A673 (cell line): Measurements from ENCODE around the gene AGTPBP1. TPM values are rescaled to one million over a fixed set of nuclear protein-coding genes. Genes with fewer than 3 reads are reported as not detected.

Source experiments
- BruUV-seq: library from RNA; stranded (reverse); fragments of 400-500 nt; replicated peaks from 2 replicates; lab custom pipeline; 2021; lab: Mats Ljungman, UMichigan
- CTCF ChIA-PET: fragments of 300-600 bp; sonication (Branson Sonifier 250); formaldehyde crosslinking; loops from one replicate; lab custom pipeline; 2022; ENCODE audit warnings: antibody characterized with exemption; lab: Charles Lee
- POLR2A ChIA-PET: fragments of 300-600 bp; sonication (Branson Sonifier 250); formaldehyde crosslinking; loops from one replicate; lab custom pipeline; 2022; ENCODE audit warnings: antibody characterized with exemption; ENCODE audit not compliant: low non-redundant PET; lab: Charles Lee
- DNase-seq: peaks from one replicate; pipeline ENCODE4 v3.0.0-alpha.2; 2015; ENCODE audit warnings: low spot score
- H3K27ac ChIP-seq: fragments of 200-600 bp; sonication (generic); 2 replicates; pipeline ENCODE4 v1.5.1; 2016; ENCODE audit warnings: mixed run types, low read depth, mild to moderate bottlenecking, mixed read lengths, antibody characterized with exemption, low read length; ENCODE audit not compliant: poor library complexity, severe bottlenecking
- H3K27me3 ChIP-seq: fragments of 200-600 bp; sonication (generic); replicated peaks from 2 replicates; pipeline ENCODE4 v1.6.1; 2017; ENCODE audit warnings: mixed run types, low read depth, mild to moderate bottlenecking, mixed read lengths, antibody characterized with exemption, low read length; ENCODE audit not compliant: insufficient read depth, poor library complexity
- H3K36me3 ChIP-seq: fragments of 200-600 bp; sonication (generic); 2 replicates; pipeline ENCODE4 v1.6.1; 2016; ENCODE audit warnings: mixed run types, mild to moderate bottlenecking, mixed read lengths, antibody characterized with exemption, low read length; ENCODE audit not compliant: insufficient read depth, poor library complexity, severe bottlenecking
- H3K4me1 ChIP-seq: fragments of 200-600 bp; sonication (generic); 2 replicates; pipeline ENCODE4 v1.6.1; 2017; ENCODE audit warnings: mixed run types, mild to moderate bottlenecking, mixed read lengths, antibody characterized with exemption, low read length; ENCODE audit not compliant: insufficient read depth, poor library complexity, severe bottlenecking
- H3K4me3 ChIP-seq: fragments of 200-600 bp; sonication (generic); 2 replicates; pipeline ENCODE4 v1.5.1; 2016; ENCODE audit warnings: low read depth, mixed run types, mild to moderate bottlenecking, mixed read lengths, low read length; ENCODE audit not compliant: poor library complexity, severe bottlenecking
- H3K9me3 ChIP-seq: fragments of 200-600 bp; sonication (generic); 2 replicates; pipeline ENCODE4 v1.6.1; 2016; ENCODE audit warnings: mixed run types, low read depth, mild to moderate bottlenecking, mixed read lengths, antibody characterized with exemption, low read length; ENCODE audit not compliant: poor library complexity, severe bottlenecking
- CTCF ChIP-seq: fragments of 300-800, 200-600 bp; sonication (generic); conservative IDR thresholded peaks from 2 replicates; pipeline ENCODE4 v1.5.1; 2017; ENCODE audit warnings: low read depth, mild to moderate bottlenecking, antibody characterized with exemption, low read length, moderate library complexity, mixed read lengths
- EZH2 ChIP-seq: fragments of 200-600 bp; sonication (generic); IDR thresholded peaks from 2 replicates; pipeline ENCODE4 v1.6.1; 2017; ENCODE audit warnings: borderline replicate concordance, low read depth, mild to moderate bottlenecking, mixed read lengths, antibody characterized with exemption, low read length; ENCODE audit not compliant: poor library complexity, severe bottlenecking
- intact Hi-C: fragments of 100-400 bp; cut with micrococcal nuclease; formaldehyde crosslinking; loops from one replicate; pipeline ENCODE4 v1.10.0; 2022; ENCODE audit not compliant: unreplicated experiment
- total RNA-seq: library from RNA; stranded (reverse); gene quantifications from 2 replicates; pipeline ENCODE4 v1.2.3, GENCODE V29; 2021

AGTPBP1 gene
- total RNA-seq, 1 experiment from 2014 or later = 24.7 TPM

- Histone ChIP-seq H3K27me3 (no peaks in the 10 kb centered on the region), H3K36me3 (peaks cover 4% of the 10 kb centered on the region), H3K27ac (no peak overlapping the region), H3K4me3 (no peak overlapping the region), H3K9me3 (peaks cover 9% of the 10 kb centered on the region), H3K4me1 (peaks cover 6% of the 10 kb centered on the region)
- TF ChIP-seq CTCF = no peak
- TF ChIP-seq EZH2 = no peak
- BruUV-seq = no TSS peak
- DNase-seq = peak; percentile 1
- ChIA-PET POLR2A (no interaction called here), CTCF (interaction anchor here (0.6 kb wide), 1 partner anchor 10 kb away, joined by 14 read pairs; no protein-coding TSS in a partner anchor)
- intact Hi-C loops = loop anchor here (5.0 kb wide), 1 partner anchor 51 kb away; no protein-coding TSS in a partner anchor
Observed at GRCh38 chr9:85688361-85688760, 53.4 kb downstream of the AGTPBP1 start.

- ChIA-PET POLR2A (no interaction called here), CTCF (no interaction called here)
- no peak for TF ChIP-seq CTCF
- TF ChIP-seq EZH2 = no peak
- H3K9me3 ChIP-seq = peaks cover 9% of the 10 kb centered on the region
- H3K4me1 ChIP-seq = peaks cover 6% of the 10 kb centered on the region
- H3K36me3 ChIP-seq = peaks cover 4% of the 10 kb centered on the region
- H3K27ac ChIP-seq = no peak overlapping the region
- intact Hi-C loops = loop anchor here (5.0 kb wide), 1 partner anchor 48 kb away; no protein-coding TSS in a partner anchor
- no peaks in the 10 kb centered on the region for H3K27me3 ChIP-seq
- no peak overlapping the region for H3K4me3 ChIP-seq
- BruUV-seq = no TSS peak
- DNase-seq = no peak
Observed at GRCh38 chr9:85685081-85685480, 56.7 kb downstream of the AGTPBP1 start.

GRCh38 chr9:85676790-85677189 is 65.0 kb downstream of the AGTPBP1 start:
- TF ChIP-seq EZH2 (no peak), CTCF (no peak)

More at GRCh38 chr9:85676790-85677189, 65.0 kb downstream of the AGTPBP1 start:
- Histone ChIP-seq H3K9me3 (no peaks in the 10 kb centered on the region), H3K36me3 (no peaks in the 10 kb centered on the region), H3K27me3 (no peaks in the 10 kb centered on the region), H3K4me3 (no peak overlapping the region), H3K4me1 (no peaks in the 10 kb centered on the region), H3K27ac (no peak overlapping the region)
- intact Hi-C loops = no loop called here
- DNase-seq = no peak
- no TSS peak for BruUV-seq
- ChIA-PET POLR2A (no interaction called here), CTCF (no interaction called here)
